Osteocyte (in vitro differentiated cells): ENCODE results near the gene ZC3H12D. TPM values are rescaled to one million over a fixed set of nuclear protein-coding genes. Genes with fewer than 3 reads are reported as not detected.

ENCODE experiments used
- DNase-seq: peaks from one replicate; pipeline ENCODE4 v3.0.0; 2021; ENCODE audit warnings: mixed read lengths; ENCODE audit not compliant: unreplicated experiment; ENCODE audit errors: extremely low spot score
- H3K27ac Mint-ChIP-seq: one replicate; pipeline ENCODE4 v1.8.0; 2021; ENCODE audit warnings: mild to moderate bottlenecking, mixed read lengths; ENCODE audit not compliant: unreplicated experiment
- H3K27me3 Mint-ChIP-seq: one replicate; pipeline ENCODE4 v1.8.0; 2021; ENCODE audit warnings: mixed read lengths; ENCODE audit not compliant: unreplicated experiment
- H3K36me3 Mint-ChIP-seq: one replicate; pipeline ENCODE4 v1.8.0; 2021; ENCODE audit warnings: mixed read lengths; ENCODE audit not compliant: unreplicated experiment
- H3K4me1 Mint-ChIP-seq: one replicate; pipeline ENCODE4 v1.8.0; 2021; ENCODE audit warnings: mixed read lengths; ENCODE audit not compliant: unreplicated experiment
- H3K4me3 Mint-ChIP-seq: one replicate; pipeline ENCODE4 v1.8.0; 2021; ENCODE audit warnings: mild to moderate bottlenecking, moderate library complexity, mixed read lengths; ENCODE audit not compliant: unreplicated experiment
- H3K9me3 Mint-ChIP-seq: one replicate; pipeline ENCODE4 v1.8.0; 2021; ENCODE audit warnings: mixed read lengths; ENCODE audit not compliant: unreplicated experiment
- CTCF ChIP-seq: fragments of 200-600 bp; sonication (generic); IDR thresholded peaks from 2 replicates; pipeline ENCODE4 v1.5.0; 2021; ENCODE audit warnings: antibody characterized with exemption, mild to moderate bottlenecking, moderate library complexity
- total RNA-seq: library from RNA; stranded (reverse); gene quantifications from 2 replicates; pipeline ENCODE4 v1.2.1, GENCODE V29; 2021

ZC3H12D gene
- total RNA-seq, 1 donor from 2014 or later = not detected

- no peak for DNase-seq
- Mint-ChIP-seq H3K9me3 (no peaks in the 10 kb centered on the region), H3K4me3 (no peak overlapping the region), H3K4me1 (peaks cover 22% of the 10 kb centered on the region), H3K27me3 (no peaks in the 10 kb centered on the region), H3K27ac (peak overlapping the region; percentile 23), H3K36me3 (no peaks in the 10 kb centered on the region)
- no peak for TF ChIP-seq CTCF
Observed at GRCh38 chr6:149422581-149422980, 62.2 kb downstream of the ZC3H12D start.

GRCh38 chr6:149421132-149421531, 63.7 kb downstream of the ZC3H12D start:
- Mint-ChIP-seq H3K4me3 (no peak overlapping the region), H3K9me3 (no peaks in the 10 kb centered on the region), H3K27me3 (no peaks in the 10 kb centered on the region), H3K4me1 (peaks cover 22% of the 10 kb centered on the region), H3K36me3 (no peaks in the 10 kb centered on the region), H3K27ac (no peak overlapping the region)
- TF ChIP-seq CTCF = no peak
- no peak for DNase-seq

DNA sequence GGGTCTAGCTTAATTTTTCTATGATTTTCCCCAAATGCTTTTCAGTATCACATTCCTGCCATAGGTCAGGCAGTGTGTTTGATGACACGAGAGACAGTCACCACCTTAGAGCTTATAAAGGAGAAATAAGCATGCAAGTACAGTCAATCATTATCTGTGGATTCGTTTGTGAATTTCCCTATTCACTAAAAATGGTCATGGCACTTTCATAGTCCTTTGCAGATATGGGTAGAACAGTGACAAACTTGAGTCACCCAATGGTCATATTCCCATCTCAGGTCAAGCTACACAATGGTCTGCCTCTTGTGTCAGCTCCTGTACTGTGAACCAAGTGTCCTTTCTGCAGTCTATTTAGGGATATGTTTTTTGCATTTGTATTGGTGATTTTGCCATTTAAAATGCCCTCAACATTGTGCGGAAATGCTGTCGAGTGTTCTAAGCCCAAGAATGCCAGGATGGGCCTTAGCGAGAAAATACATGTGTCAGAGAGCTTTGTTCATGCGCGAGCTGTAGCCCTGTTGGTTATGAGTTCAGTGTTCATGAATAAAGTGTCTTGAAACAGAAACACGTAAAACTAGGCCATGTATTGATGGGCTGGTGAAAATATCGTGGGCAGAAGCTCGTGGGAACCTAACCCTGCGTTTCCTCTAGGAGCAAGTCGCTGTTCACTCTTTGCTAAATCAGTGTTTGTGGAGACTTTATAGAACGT, 65.0 kb downstream of the ZC3H12D start:
- TF ChIP-seq CTCF = no peak
- no peak overlapping the region for H3K27ac Mint-ChIP-seq
- H3K4me1 Mint-ChIP-seq = peaks cover 20% of the 10 kb centered on the region
- H3K4me3 Mint-ChIP-seq = no peak overlapping the region
- H3K36me3 Mint-ChIP-seq = peaks cover 8% of the 10 kb centered on the region
- H3K9me3 Mint-ChIP-seq = peaks cover 10% of the 10 kb centered on the region
- H3K27me3 Mint-ChIP-seq = no peaks in the 10 kb centered on the region
- no peak for DNase-seq

DNA sequence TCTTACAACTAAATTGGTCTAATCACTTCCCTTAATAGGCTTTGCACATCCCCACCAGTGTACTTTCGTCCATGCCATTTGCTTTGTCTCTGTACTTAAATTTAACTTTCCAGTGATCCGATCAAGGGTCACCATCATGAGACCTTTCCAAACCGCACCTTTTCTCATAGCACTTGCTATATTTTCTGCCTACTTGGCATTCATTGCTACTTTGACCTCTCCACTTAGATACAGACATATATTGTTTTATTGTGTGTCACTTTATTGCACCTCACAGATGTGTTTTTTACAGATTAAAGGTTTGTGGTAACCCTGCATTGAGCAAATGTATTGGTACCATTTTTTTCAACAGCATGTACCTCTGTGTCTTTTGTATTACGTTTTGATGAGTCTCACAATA, 70.0 kb downstream of the ZC3H12D start:
- peaks cover 28% of the 10 kb centered on the region for H3K36me3 Mint-ChIP-seq
- TF ChIP-seq CTCF = no peak
- H3K27ac Mint-ChIP-seq = no peak overlapping the region
- no peak for DNase-seq
- no peaks in the 10 kb centered on the region for H3K27me3 Mint-ChIP-seq
- peaks cover 14% of the 10 kb centered on the region for H3K9me3 Mint-ChIP-seq
- H3K4me3 Mint-ChIP-seq = no peak overlapping the region
- no peaks in the 10 kb centered on the region for H3K4me1 Mint-ChIP-seq

DNA sequence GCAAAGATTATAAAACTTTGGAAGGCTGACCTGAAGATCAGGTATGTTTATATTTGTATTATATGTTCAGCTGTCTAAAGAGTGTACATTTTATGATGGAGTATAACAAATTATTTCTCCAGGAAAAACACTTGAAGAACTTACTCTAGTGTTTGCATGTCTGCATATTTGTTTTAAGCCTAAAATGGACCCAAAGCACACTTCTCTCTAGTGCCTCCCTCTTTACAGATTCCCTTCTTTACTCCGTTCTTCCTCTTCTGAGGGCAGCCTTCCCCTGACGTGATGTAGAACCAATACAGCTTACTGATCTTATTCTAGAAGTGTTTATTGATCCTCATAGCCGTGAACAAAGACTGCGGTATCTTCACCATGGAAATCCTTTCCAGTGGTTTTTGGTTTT, 70.8 kb downstream of the ZC3H12D start:
- Mint-ChIP-seq H3K27ac (no peak overlapping the region), H3K36me3 (peaks cover 30% of the 10 kb centered on the region), H3K4me3 (no peak overlapping the region), H3K27me3 (no peaks in the 10 kb centered on the region), H3K9me3 (peaks cover 14% of the 10 kb centered on the region), H3K4me1 (no peaks in the 10 kb centered on the region)
- TF ChIP-seq CTCF = no peak
- no peak for DNase-seq
